CD4-positive, alpha-beta T cell treated with Interleukin-6 at 100 ng/mL for 8 hours (primary cell): ENCODE measurements around the gene KRT76.

Source experiments
- DNase-seq: peaks from one replicate; pipeline ENCODE4 v3.0.0-alpha.2; 2020; ENCODE audit warnings: mixed read lengths, low spot score

The KRT76 gene

GRCh38 chr12:52813203-52813819, 36.2 kb upstream of the KRT76 start:
- DNase-seq = no peak

- no peak for DNase-seq
Observed at GRCh38 chr12:52812749-52813148, 35.6 kb upstream of the KRT76 start.

GRCh38 chr12:52812073-52812400, 34.9 kb upstream of the KRT76 start:
- no peak for DNase-seq

DNA sequence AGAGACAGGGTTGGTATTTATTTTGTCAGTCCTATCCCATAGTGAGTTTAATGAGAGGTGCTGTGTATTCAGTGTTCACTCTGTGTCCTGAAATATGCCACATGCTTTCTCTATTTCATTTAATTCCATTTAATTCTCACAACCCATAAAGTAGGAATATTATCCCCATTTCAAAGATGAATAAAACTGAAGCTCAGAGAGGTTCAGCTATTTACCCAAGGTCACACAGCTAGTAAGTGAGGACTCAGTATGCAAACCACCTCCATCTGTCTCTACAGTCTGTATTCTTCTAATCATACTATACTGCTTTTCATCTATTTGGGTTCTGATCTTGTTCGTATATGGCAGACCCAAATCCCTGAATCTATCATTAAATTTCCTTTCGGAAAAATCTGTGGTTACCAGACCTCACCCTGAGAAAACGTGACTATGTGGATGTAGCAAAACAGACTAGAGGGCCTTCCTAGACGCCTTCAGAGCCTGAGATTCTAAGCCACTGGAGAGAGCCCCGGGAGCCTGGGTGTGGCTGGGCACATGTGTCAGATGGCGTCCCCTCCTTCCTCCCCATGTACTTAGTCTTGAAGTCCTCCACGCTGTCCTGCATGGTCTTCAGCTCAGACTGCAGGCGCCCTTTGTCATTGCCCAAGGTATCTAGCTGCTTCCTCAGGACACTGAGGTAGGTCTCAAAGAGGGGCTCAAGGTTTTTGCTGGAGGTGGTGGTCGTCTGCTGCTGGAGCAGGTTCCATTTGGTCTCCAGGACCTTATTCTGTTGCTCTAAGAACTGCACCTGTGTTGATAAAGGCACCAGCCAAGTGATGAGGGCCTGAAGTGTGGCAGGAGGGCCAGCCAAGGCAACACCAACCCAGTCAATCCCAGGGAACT, 34.3 kb upstream of the KRT76 start:
- DNase-seq = no peak

- no peak for DNase-seq
Observed at GRCh38 chr12:52810554-52810953, 33.4 kb upstream of the KRT76 start.

DNA sequence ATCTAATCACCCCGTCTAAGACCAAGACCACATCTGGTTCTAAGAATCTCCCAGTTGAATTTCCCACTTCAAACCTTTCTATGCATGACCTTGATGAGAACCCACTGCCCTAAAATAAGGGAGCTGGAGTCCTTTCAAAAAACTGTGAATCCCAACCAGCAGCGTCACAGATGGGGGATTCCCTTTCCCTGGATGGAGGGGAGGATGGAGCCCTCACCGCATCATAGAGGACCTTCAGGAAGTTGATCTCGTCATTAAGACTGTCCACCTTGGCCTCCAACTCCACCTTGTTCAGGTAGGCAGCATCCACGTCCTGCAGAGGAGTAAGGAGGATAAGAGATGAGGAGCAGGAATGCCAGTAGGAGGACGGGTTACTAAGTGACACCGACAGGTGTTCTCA, 32.0 kb upstream of the KRT76 start:
- no peak for DNase-seq

DNA sequence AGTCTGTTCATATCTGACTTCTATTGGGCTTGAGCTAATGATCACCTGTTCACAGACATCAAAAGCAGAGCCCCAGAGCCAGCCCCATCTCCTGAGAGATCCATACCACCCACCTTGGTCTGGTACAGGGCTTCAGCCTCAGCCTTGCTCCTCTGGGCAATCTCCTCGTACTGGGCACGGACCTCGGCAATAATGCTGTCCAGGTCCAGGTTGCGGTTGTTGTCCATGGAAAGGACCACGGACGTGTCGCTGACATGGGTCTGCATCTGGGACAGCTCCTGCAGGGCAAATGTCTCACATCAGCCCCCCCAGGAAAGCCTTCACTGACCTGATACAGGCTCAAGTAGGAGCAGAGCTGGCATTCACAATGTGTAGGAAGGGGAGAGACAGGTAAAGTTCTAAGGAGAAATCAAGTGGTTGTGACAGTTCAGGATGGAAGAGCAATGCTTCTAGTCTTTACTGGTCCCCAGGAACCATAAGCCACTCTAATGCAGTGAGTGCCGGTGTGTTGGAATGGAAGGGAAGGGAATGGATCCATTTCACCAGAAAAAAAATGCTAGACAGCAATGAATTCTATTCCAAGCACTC, 31.5 kb upstream of the KRT76 start:
- no peak for DNase-seq

DNA sequence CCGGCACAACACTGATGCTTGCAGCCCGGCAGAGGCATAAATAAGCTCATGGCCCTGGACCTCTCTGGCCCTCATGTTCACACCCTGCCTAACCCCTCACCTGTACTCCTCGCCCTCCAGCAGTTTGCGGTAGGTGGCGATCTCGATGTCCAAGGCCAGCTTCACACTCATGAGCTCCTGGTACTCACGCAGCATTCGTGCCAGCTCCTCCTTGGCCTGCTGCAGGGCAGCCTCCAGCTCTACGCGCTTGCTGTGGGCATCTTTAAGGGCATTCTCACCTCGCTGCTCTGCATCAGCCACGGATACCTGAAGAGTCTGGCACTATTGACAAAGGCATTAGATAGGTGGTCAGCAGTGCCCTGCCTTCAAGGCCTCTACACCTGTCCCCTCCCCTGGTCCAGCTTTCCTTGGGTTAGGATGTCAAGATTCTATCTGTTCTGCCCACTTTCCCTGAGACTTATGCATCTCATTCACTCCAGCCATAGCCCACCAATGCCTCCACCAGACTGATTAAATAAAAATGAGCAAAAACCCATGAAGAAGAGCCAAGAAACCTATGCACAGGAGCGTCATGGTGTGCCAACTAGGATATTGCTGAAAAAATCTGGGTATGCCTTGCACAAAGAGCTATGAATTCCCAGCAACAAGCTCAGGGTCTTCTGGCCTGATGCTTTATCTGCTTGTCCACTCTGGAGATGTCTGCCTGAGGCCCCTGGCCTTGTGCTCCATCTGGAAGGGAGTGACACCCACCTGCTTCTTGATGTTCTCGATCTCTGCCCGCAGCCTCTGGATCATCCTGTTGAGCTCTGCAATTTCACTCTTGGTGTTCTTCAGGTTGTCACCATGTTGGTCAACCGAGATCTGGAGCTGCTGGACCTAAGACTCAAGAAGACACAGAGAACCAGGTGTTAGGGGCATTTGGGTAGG, 30.7 kb upstream of the KRT76 start:
- DNase-seq = no peak

GRCh38 chr12:52806821-52807543, 29.8 kb upstream of the KRT76 start:
- no peak for DNase-seq

DNA sequence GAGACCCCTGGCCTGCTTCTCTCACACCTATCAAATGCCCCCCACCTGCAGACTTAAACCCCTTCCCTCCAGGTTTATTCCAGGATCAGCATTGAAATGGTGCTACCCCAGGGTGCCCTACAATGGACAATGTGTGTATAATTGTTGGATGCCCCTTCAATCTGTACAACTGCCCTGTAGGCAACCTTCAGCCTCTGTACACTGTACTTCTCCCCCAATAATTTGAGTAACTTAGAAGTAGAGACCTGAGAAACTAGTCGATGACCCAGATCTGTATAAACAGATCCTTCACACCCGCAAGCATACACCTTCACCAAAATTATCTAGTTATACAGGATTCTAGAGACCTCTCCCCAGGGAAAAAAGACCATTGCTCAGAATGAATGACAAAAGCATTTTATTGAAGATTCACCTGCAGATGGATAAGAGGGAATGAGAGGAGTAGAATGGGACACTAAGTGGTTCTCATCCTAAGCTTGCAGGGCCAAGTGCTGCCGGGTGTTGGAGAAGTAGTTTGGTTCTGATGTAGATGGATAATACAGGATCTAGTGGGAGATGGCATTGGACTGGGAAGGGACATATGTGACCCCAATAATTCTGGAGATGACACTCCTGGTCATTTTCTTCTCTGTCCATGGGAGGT, 29.1 kb upstream of the KRT76 start:
- DNase-seq = no peak

- no peak for DNase-seq
Observed at GRCh38 chr12:52805739-52806138, 28.6 kb upstream of the KRT76 start.

- DNase-seq = no peak
Observed at GRCh38 chr12:52805000-52805399, 27.9 kb upstream of the KRT76 start.

GRCh38 chr12:52802442-52802841, 25.3 kb upstream of the KRT76 start:
- DNase-seq = no peak

GRCh38 chr12:52801773-52802172, 24.6 kb upstream of the KRT76 start:
- no peak for DNase-seq

GRCh38 chr12:52800259-52800917, 23.2 kb upstream of the KRT76 start:
- no peak for DNase-seq

- no peak for DNase-seq
Observed at GRCh38 chr12:52799505-52800211, 22.5 kb upstream of the KRT76 start.

GRCh38 chr12:52798671-52799504, 21.7 kb upstream of the KRT76 start:
- no peak for DNase-seq

- no peak for DNase-seq
Observed at GRCh38 chr12:52798003-52798670, 21.0 kb upstream of the KRT76 start.

GRCh38 chr12:52797529-52797894, 20.4 kb upstream of the KRT76 start:
- DNase-seq = no peak
